B cell (primary cell): Measurements from ENCODE around the gene GRB14. TPM values are rescaled to one million over a fixed set of nuclear protein-coding genes. Genes with fewer than 3 reads are reported as not detected.
A peak's percentile ranks its signal among the peaks of the same experiment; 100 is the strongest.

Experiments used
- ATAC-seq: fragments of 200-7000 bp; cut with Tn5 transposase; one replicate; pipeline ENCODE4 v1.10.0; 2021; ENCODE audit warnings: low read depth, mild to moderate bottlenecking, moderate number of reproducible peaks, moderate library complexity
- CTCF ChIA-PET: fragments of 350-600 bp; sonication (Branson Sonifier 250); formaldehyde crosslinking; loops from one replicate; lab custom pipeline; 2021; ENCODE audit warnings: antibody characterized with exemption, inconsistent platforms; lab: Charles Lee
- POLR2A ChIA-PET: fragments of 350-600 bp; sonication (Branson Sonifier 250); formaldehyde crosslinking; loops from one replicate; lab custom pipeline; 2021; ENCODE audit warnings: antibody characterized with exemption; lab: Charles Lee
- DNase-seq: peaks from one replicate; pipeline ENCODE4 v3.0.0; 2013
- H2AFZ ChIP-seq: 2 replicates; pipeline ENCODE4 v1.6.1; 2012; ENCODE audit warnings: mild to moderate bottlenecking, low read depth, low read length; ENCODE audit not compliant: insufficient read depth, poor library complexity, severe bottlenecking
- H3K27ac ChIP-seq, 2 donors: 1 replicate in 1 of 2; 2 replicates in 1 of 2; pipeline ENCODE4 v1.5.1; 2012 to 2013; ENCODE audit warnings: low read length in 2 of 2, mild to moderate bottlenecking in 2 of 2, moderate library complexity in 1 of 2
- H3K27me3 ChIP-seq, 4 experiments: fragments of 200-600 bp in 1 of 4; sonication (generic) in 1 of 4; replicated peaks in 1 of 4; 1 replicate in 2 of 4; 2 replicates in 2 of 4; pipeline versions ENCODE4 v1.6.1 to v1.7.0; 2013 to 2016; ENCODE audit warnings: low read length in 3 of 4, mild to moderate bottlenecking in 2 of 4, mixed read lengths in 1 of 4, moderate library complexity in 1 of 4; ENCODE audit not compliant: insufficient read depth in 4 of 4, control insufficient read depth in 3 of 4; ENCODE audit errors: control extremely low read depth in 1 of 4
- H3K36me3 ChIP-seq, 2 experiments: replicated peaks in 1 of 2; 1 replicate in 1 of 2; 2 replicates in 1 of 2; pipeline versions ENCODE4 v1.6.1 to v1.7.1; 2013; ENCODE audit warnings: low read length in 1 of 2; ENCODE audit not compliant: insufficient read depth in 2 of 2, control insufficient read depth in 1 of 2; ENCODE audit errors: control extremely low read depth in 1 of 2, extremely low read depth in 1 of 2
- H3K4me1 ChIP-seq, 2 donors: fragments of 200-600 bp in 1 of 2; sonication (generic) in 1 of 2; 1 replicate in 1 of 2; 2 replicates in 1 of 2; pipeline versions ENCODE4 v1.5.1 to v1.6.1; 2013 to 2017; ENCODE audit warnings: low read length in 2 of 2; ENCODE audit not compliant: control insufficient read depth in 2 of 2, insufficient read depth in 2 of 2
- H3K4me2 ChIP-seq: replicated peaks from 2 replicates; pipeline ENCODE3; 2012; ENCODE audit warnings: mild to moderate bottlenecking, low read depth, low read length; ENCODE audit not compliant: poor library complexity, severe bottlenecking
- H3K4me3 ChIP-seq, 5 experiments: fragments of 200-600 bp in 1 of 5; sonication (generic) in 1 of 5; 1 replicate in 3 of 5; 2 replicates in 2 of 5; pipeline versions ENCODE4 v1.5.1 to v1.7.0; 2011 to 2016; ENCODE audit warnings: low read length in 4 of 5, mild to moderate bottlenecking in 4 of 5, low read depth in 2 of 5, control low read depth in 1 of 5, moderate library complexity in 1 of 5; ENCODE audit not compliant: insufficient read depth in 1 of 5; ENCODE audit errors: control extremely low read depth in 1 of 5, extremely low read depth in 1 of 5
- H3K79me2 ChIP-seq: fragments of 200-600 bp; sonication (generic); one replicate; pipeline ENCODE4 v1.6.0; 2016; ENCODE audit warnings: low read length; ENCODE audit not compliant: control insufficient read depth, insufficient read depth
- H3K9ac ChIP-seq: fragments of 200-600 bp; sonication (generic); 2 replicates; pipeline ENCODE4 v1.6.1; 2017; ENCODE audit warnings: mild to moderate bottlenecking, low read length, moderate library complexity
- H3K9me3 ChIP-seq, 3 donors: one replicate each; pipeline versions ENCODE4 v1.6.1 to v1.7.1; 2013; ENCODE audit warnings: low read length in 2 of 3; ENCODE audit not compliant: control insufficient read depth in 2 of 3, insufficient read depth in 1 of 3; ENCODE audit errors: control extremely low read depth in 1 of 3
- H4K20me1 ChIP-seq: 2 replicates; pipeline ENCODE4 v1.6.0; 2012; ENCODE audit warnings: mild to moderate bottlenecking, low read length; ENCODE audit not compliant: insufficient read depth, control insufficient read depth, poor library complexity, severe bottlenecking
- H3K27ac Mint-ChIP-seq: one replicate; pipeline ENCODE4 v1.8.0; 2021; ENCODE audit warnings: mixed read lengths
- H3K27me3 Mint-ChIP-seq: one replicate; pipeline ENCODE4 v1.8.0; 2021; ENCODE audit warnings: mixed read lengths
- H3K4me1 Mint-ChIP-seq: one replicate; pipeline ENCODE4 v1.8.0; 2021; ENCODE audit warnings: mixed read lengths
- H3K4me3 Mint-ChIP-seq: one replicate; pipeline ENCODE4 v1.8.0; 2021; ENCODE audit warnings: mixed read lengths
- H3K9me3 Mint-ChIP-seq: one replicate; pipeline ENCODE4 v1.8.0; 2022; ENCODE audit warnings: mixed read lengths; ENCODE audit not compliant: insufficient read depth
- CTCF ChIP-seq: fragments of 200-600 bp; IDR thresholded peaks from one replicate; pipeline ENCODE4 v1.8.0; 2022; ENCODE audit warnings: antibody characterized with exemption, mild to moderate bottlenecking
- EZH2 ChIP-seq: IDR thresholded peaks from 2 replicates; pipeline ENCODE4 v1.6.1; 2012; ENCODE audit warnings: borderline replicate concordance, low read depth, mild to moderate bottlenecking, moderate library complexity, low read length; ENCODE audit not compliant: insufficient read depth, poor library complexity, severe bottlenecking
- WGBS: methylation state at CpG from one replicate; pipeline ENCODE4 v1.1.5; 2013; ENCODE audit warnings: missing lambda C conversion rate; ENCODE audit not compliant: insufficient coverage; 5-methylcytosine and 5-hydroxymethylcytosine counted together
- intact Hi-C: fragments of 100-400 bp; cut with micrococcal nuclease; formaldehyde crosslinking; loops from one replicate; pipeline ENCODE4 v1.10.0; 2022
- polyA plus RNA-seq: library from polyadenylated mRNA; depleted of rRNA; stranded (reverse); fragments of >200 nt; gene quantifications from 2 replicates; pipeline ENCODE4 v1.2.3, GENCODE V29; 2012
- total RNA-seq, 2 donors: library from RNA; stranded (reverse); fragments of 120-200 nt in 1 of 2; gene quantifications; 1 replicate in 1 of 2; 2 replicates in 1 of 2; pipeline versions ENCODE4 v1.2.3 to v1.2.4, GENCODE V29; 2013 to 2022

Gene GRB14
- total and polyA plus RNA-seq, 2 donors (not counting 1 experiment from before 2014, with no cell fraction given), result not detected

GRCh38 chr2:164511738-164512137 is 109.5 kb downstream of the GRB14 start:
- WGBS, result 79% methylated on average over 4 of the region's 4 CpGs
- intact Hi-C loops, result no loop called here
- no peaks in the 10 kb centered on the region for H3K79me2 ChIP-seq

GRCh38 chr2:164510895-164511294 is 110.4 kb downstream of the GRB14 start:
- no peak overlapping the region for H3K4me3 ChIP-seq

More at GRCh38 chr2:164511738-164512137, 109.5 kb downstream of the GRB14 start:
- TF ChIP-seq CTCF (no peak), EZH2 (no peak)
- Mint-ChIP-seq H3K9me3 (no peaks in the 10 kb centered on the region), H3K27ac (no peak overlapping the region), H3K4me3 (no peak overlapping the region), H3K4me1 (no peaks in the 10 kb centered on the region), H3K27me3 (no peaks in the 10 kb centered on the region)
- H3K27me3 ChIP-seq, result no peaks in the 10 kb centered on the region
- H3K9me3 ChIP-seq, result peaks cover 0 to 17% (median 5%) of the 10 kb centered on the region in 3 donors
- H3K4me2 ChIP-seq, result no peak overlapping the region
- H3K4me3 ChIP-seq, result no peak overlapping the region
- ChIA-PET POLR2A (no interaction called here), CTCF (no interaction called here)
- H4K20me1 ChIP-seq, result no peaks in the 10 kb centered on the region
- no peaks in the 10 kb centered on the region for H3K36me3 ChIP-seq
- no peak overlapping the region for H3K9ac ChIP-seq
- DNase-seq (no peak), ATAC-seq (no peak)
- no peak overlapping the region for H3K27ac ChIP-seq
- no peak overlapping the region for H2AFZ ChIP-seq
- no peaks in the 10 kb centered on the region for H3K4me1 ChIP-seq

More at GRCh38 chr2:164510895-164511294, 110.4 kb downstream of the GRB14 start:
- no peaks in the 10 kb centered on the region for H3K4me1 ChIP-seq
- ChIA-PET POLR2A (no interaction called here), CTCF (no interaction called here)
- no peak overlapping the region for H3K27ac Mint-ChIP-seq
- no peak overlapping the region for H3K4me3 Mint-ChIP-seq
- ATAC-seq (no peak), DNase-seq (peak; percentile 2)
- TF ChIP-seq EZH2 (no peak), CTCF (no peak)
- intact Hi-C loops, result no loop called here
- H3K79me2 ChIP-seq, result no peaks in the 10 kb centered on the region
- WGBS, result 80% methylated on average over 4 of the region's 7 CpGs
- no peak overlapping the region for H3K27ac ChIP-seq
- H3K36me3 ChIP-seq, result no peaks in the 10 kb centered on the region
- no peaks in the 10 kb centered on the region for H4K20me1 ChIP-seq
- peaks cover 0 to 12% (median 2%) of the 10 kb centered on the region in 3 donors for H3K9me3 ChIP-seq
- H2AFZ ChIP-seq, result no peak overlapping the region
- H3K27me3 Mint-ChIP-seq, result no peaks in the 10 kb centered on the region
- H3K4me1 Mint-ChIP-seq, result no peaks in the 10 kb centered on the region
- H3K4me2 ChIP-seq, result no peak overlapping the region
- no peaks in the 10 kb centered on the region for H3K27me3 ChIP-seq
- H3K9ac ChIP-seq, result no peak overlapping the region
- H3K9me3 Mint-ChIP-seq, result no peaks in the 10 kb centered on the region
